Measurements from ENCODE around the gene USP25. TPM values are rescaled to one million over a fixed set of nuclear protein-coding genes. Genes with fewer than 3 reads are reported as not detected.

The USP25 gene
- total RNA-seq, 1 experiment from 2014 or later, result 26.1 TPM

DNA sequence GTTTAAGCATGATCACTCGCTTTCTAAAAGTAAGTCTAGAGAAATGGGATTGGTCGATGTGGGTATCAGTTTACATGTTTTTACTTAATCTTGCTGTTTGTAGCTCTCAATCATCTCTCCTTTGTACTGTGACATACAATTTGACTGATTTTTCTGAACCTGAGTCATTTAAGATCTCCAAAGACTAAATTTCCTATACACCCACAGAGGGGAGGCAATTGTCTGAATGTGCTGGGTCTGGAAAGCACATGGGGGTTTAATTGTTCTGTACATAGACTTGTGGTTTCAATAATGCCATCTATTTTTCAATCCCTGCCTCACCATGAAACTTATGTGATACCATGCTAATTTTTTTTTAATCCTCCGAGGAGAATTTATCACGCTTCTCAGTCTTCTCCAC, 65.8 kb downstream of the USP25 start:
- no peak for DNase-seq (ENCODE audit: low read depth, low spot score)
- Histone ChIP-seq H3K27ac (ENCODE audit: low read length) (no peak overlapping the region), H3K27me3 (ENCODE audit: control insufficient read depth, insufficient read depth, low read length) (no peaks in the 10 kb centered on the region), H3K36me3 (ENCODE audit: control insufficient read depth, insufficient read depth, low read length) (no peaks in the 10 kb centered on the region; the same call in 1 of the 2 replicates), H3K9me3 (ENCODE audit: control insufficient read depth, insufficient read depth, low read depth, low read length) (no peaks in the 10 kb centered on the region), H3K4me3 (ENCODE audit: low read depth in 2 of 2, low read length in 2 of 2) (no peak overlapping the region), H3K4me1 (ENCODE audit: control insufficient read depth, insufficient read depth, low read length) (no peaks in the 10 kb centered on the region)
- intact Hi-C loops (cut with micrococcal nuclease; ENCODE audit: unreplicated experiment), result no loop called here
- BruUV-seq (replicated peaks), result no TSS peak
- no peak for ATAC-seq
- in situ Hi-C loops (cut with HindIII; ENCODE audit: low pct_unique_long_range_greater_than_20kb, low sequenced_read_pairs), result no loop called here
- CTCF ChIA-PET, result no interaction called here
- TF ChIP-seq, protein P1, sequence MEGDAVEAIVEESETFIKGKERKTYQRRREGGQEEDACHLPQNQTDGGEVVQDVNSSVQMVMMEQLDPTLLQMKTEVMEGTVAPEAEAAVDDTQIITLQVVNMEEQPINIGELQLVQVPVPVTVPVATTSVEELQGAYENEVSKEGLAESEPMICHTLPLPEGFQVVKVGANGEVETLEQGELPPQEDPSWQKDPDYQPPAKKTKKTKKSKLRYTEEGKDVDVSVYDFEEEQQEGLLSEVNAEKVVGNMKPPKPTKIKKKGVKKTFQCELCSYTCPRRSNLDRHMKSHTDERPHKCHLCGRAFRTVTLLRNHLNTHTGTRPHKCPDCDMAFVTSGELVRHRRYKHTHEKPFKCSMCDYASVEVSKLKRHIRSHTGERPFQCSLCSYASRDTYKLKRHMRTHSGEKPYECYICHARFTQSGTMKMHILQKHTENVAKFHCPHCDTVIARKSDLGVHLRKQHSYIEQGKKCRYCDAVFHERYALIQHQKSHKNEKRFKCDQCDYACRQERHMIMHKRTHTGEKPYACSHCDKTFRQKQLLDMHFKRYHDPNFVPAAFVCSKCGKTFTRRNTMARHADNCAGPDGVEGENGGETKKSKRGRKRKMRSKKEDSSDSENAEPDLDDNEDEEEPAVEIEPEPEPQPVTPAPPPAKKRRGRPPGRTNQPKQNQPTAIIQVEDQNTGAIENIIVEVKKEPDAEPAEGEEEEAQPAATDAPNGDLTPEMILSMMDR (IDR thresholded peaks at IDR 0.05), result no peak
- POLR2A ChIA-PET, result no interaction called here

DNA sequence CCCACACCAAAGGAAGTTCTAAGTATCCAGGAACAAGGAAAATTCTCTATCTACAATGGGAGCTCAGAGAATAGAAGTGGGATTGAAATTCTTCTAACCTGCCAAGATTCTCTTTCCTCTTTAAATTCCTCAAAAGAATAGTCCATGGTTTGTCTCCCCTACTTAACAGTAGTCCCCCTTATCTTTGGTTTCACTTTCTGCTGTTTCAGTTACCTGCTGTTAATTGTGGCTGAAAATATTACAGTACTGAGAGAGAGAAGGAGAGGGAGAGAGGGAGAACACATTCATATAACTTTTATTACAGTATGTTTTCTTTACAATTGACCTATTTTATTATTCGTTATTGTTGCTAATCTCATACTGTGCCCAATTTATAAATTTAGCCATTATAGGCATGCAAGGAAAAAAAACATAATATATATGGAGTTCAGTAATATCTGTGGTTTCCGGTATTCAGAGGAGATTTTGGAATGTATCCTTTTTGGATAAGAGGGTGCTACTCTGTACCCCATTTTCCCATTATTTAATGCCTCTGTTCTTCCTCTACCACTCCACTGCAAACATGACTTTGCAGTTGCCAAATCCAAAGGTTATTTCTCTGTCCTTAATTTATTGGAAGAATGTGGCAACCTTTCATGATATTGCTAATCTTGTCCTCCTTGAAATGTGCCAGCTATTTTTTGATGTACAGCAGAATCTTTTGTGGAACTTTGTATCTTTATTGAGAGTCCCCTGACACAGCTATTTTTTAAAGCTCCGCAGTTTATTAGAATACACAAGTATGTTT, 68.0 kb downstream of the USP25 start:
- ChIA-PET POLR2A (no interaction called here), CTCF (no interaction called here)
- Histone ChIP-seq H3K36me3 (ENCODE audit: control insufficient read depth, insufficient read depth, low read length) (no peaks in the 10 kb centered on the region; the same call in 1 of the 2 replicates), H3K9me3 (ENCODE audit: control insufficient read depth, insufficient read depth, low read depth, low read length) (no peaks in the 10 kb centered on the region), H3K4me1 (ENCODE audit: control insufficient read depth, insufficient read depth, low read length) (no peaks in the 10 kb centered on the region), H3K27me3 (ENCODE audit: control insufficient read depth, insufficient read depth, low read length) (no peaks in the 10 kb centered on the region), H3K27ac (ENCODE audit: low read length) (no peak overlapping the region), H3K4me3 (ENCODE audit: low read depth in 2 of 2, low read length in 2 of 2) (no peak overlapping the region)
- ATAC-seq (no peak), DNase-seq (ENCODE audit: low read depth, low spot score) (no peak)
- TF ChIP-seq TCF7L2 (IDR thresholded peaks at IDR 0.05; ENCODE audit: low read depth, low read length) (no peak), POLR2AphosphoS5 (IDR thresholded peaks at IDR 0.05; ENCODE audit: low read depth, low read length) (no peak), SIN3A (IDR thresholded peaks at IDR 0.05; ENCODE audit: borderline replicate concordance, insufficient read depth, low read depth, low read length) (no peak)
- TF ChIP-seq, protein P1 (IDR thresholded peaks at IDR 0.05), result no peak
- TF ChIP-seq, protein P2, sequence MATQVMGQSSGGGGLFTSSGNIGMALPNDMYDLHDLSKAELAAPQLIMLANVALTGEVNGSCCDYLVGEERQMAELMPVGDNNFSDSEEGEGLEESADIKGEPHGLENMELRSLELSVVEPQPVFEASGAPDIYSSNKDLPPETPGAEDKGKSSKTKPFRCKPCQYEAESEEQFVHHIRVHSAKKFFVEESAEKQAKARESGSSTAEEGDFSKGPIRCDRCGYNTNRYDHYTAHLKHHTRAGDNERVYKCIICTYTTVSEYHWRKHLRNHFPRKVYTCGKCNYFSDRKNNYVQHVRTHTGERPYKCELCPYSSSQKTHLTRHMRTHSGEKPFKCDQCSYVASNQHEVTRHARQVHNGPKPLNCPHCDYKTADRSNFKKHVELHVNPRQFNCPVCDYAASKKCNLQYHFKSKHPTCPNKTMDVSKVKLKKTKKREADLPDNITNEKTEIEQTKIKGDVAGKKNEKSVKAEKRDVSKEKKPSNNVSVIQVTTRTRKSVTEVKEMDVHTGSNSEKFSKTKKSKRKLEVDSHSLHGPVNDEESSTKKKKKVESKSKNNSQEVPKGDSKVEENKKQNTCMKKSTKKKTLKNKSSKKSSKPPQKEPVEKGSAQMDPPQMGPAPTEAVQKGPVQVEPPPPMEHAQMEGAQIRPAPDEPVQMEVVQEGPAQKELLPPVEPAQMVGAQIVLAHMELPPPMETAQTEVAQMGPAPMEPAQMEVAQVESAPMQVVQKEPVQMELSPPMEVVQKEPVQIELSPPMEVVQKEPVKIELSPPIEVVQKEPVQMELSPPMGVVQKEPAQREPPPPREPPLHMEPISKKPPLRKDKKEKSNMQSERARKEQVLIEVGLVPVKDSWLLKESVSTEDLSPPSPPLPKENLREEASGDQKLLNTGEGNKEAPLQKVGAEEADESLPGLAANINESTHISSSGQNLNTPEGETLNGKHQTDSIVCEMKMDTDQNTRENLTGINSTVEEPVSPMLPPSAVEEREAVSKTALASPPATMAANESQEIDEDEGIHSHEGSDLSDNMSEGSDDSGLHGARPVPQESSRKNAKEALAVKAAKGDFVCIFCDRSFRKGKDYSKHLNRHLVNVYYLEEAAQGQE (IDR thresholded peaks at IDR 0.05; ENCODE audit: insufficient read depth in 1 of 2, low read depth in 2 of 2, low read length in 1 of 2), result no peak
- intact Hi-C loops (cut with micrococcal nuclease; ENCODE audit: unreplicated experiment) (no loop called here), in situ Hi-C loops (cut with HindIII; ENCODE audit: low pct_unique_long_range_greater_than_20kb, low sequenced_read_pairs) (no loop called here)
- BruUV-seq (replicated peaks), result no TSS peak

Measured in Panc1 (cell line).